Measurements from ENCODE around the gene DIAPH2. TPM values are rescaled to one million over a fixed set of nuclear protein-coding genes. Genes with fewer than 3 reads are reported as not detected.

The DIAPH2 gene
- total and polyA plus RNA-seq, 2 experiments from 2014 or later, result 16.2 to 56.6 TPM

DNA sequence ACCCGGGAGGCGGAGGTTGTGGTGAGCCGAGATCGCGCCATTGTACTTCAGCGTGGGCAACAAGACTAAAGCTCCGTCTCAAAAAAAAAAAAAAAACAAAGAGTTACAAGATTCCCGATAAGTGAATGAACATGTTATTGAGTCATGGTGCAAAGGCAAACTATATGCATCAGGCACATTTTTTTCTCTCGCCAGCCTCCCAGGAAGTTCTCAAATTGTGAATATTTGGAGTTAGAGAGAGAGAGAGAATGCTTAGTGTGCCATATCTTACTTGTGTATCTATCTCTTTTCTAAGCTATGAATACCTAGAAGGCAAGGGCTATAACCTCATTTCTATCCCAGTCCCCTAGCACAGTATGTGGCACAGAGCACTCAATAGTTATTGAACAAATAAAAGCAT, 599.9 kb downstream of the DIAPH2 start (continued):
- TF ChIP-seq, protein P1, sequence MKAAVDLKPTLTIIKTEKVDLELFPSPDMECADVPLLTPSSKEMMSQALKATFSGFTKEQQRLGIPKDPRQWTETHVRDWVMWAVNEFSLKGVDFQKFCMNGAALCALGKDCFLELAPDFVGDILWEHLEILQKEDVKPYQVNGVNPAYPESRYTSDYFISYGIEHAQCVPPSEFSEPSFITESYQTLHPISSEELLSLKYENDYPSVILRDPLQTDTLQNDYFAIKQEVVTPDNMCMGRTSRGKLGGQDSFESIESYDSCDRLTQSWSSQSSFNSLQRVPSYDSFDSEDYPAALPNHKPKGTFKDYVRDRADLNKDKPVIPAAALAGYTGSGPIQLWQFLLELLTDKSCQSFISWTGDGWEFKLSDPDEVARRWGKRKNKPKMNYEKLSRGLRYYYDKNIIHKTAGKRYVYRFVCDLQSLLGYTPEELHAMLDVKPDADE (IDR thresholded peaks at IDR 0.05), result no peak
- TF ChIP-seq ZNF331 (CRISPR knock-in tag; IDR thresholded peaks at IDR 0.05; ENCODE audit: low read depth), result no peak

DNA sequence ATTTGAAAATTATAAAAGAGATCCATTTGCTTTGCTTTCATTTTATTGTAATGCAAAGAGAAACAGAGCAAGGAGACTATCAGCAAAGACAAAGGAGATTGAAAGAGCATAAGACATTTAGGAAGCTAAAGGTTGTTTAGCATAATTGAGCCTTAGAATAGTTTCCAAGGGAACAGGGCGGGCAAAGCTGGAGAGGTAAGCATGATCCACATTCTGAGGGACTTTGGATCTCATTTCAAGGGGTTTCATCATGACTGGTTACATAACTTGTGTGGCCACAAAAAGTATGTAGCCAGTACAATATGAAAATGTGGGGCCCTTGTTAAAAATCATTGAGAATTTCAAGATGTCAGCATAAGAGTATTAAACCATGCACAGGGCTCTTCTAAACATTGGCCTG, 605.6 kb downstream of the DIAPH2 start:
- Mint-ChIP-seq H3K27ac (0 out of 2 replicates have a peak overlapping the region, but pooled peaks have one; percentile 40), H3K9me3 (no peaks in the 10 kb centered on the region), H3K36me3 (ENCODE audit: low read depth) (no peaks in the 10 kb centered on the region), H3K27me3 (ENCODE audit: insufficient read depth, low read depth, poor library complexity) (no peaks in the 10 kb centered on the region), H3K4me1 (peaks cover 9% of the 10 kb centered on the region), H3K4me3 (no peak overlapping the region)
- Histone ChIP-seq H4K20me1 (replicated peaks; ENCODE audit: insufficient read depth) (no peaks in the 10 kb centered on the region), H3K9me2 (ENCODE audit: insufficient read depth) (no peaks in the 10 kb centered on the region), H3K4me1 (ENCODE audit: insufficient read depth) (peaks cover 3% of the 10 kb centered on the region; the same call in 1 of the 2 replicates), H3K27ac (ENCODE audit: low read depth) (no peak overlapping the region), H3K4me2 (no peak overlapping the region), H3F3A (replicated peaks; ENCODE audit: low read depth) (no peaks in the 10 kb centered on the region), H2AFZ (no peak overlapping the region), H3K27me3 (ENCODE audit: insufficient read depth) (no peaks in the 10 kb centered on the region), H3K36me3 (ENCODE audit: insufficient read depth) (no peaks in the 10 kb centered on the region), H3K79me2 (replicated peaks; ENCODE audit: insufficient read depth) (no peaks in the 10 kb centered on the region), H3K4me3 (no peak overlapping the region)
- ATAC-seq (peak; percentile 56; the same call in 2 of the 3 replicates), DNase-seq (ENCODE audit: low spot score) (peak; percentile 56)
- TF ChIP-seq CREB1 (CRISPR knock-in tag; IDR thresholded peaks at IDR 0.05; ENCODE audit: low read depth) (no peak), JUNB (IDR thresholded peaks at IDR 0.05; ENCODE audit: unreplicated experiment) (no peak), ZNF331 (CRISPR knock-in tag; IDR thresholded peaks at IDR 0.05; ENCODE audit: low read depth) (no peak), STAT1 (IDR thresholded peaks at IDR 0.05; ENCODE audit: unreplicated experiment) (no peak), EZH2 (IDR thresholded peaks at IDR 0.05; ENCODE audit: low read depth, unreplicated experiment) (no peak), NANOG (IDR thresholded peaks at IDR 0.05; ENCODE audit: borderline replicate concordance) (peak; percentile 46; the same call in 1 of the 2 replicates)
- TF ChIP-seq, protein P2, sequence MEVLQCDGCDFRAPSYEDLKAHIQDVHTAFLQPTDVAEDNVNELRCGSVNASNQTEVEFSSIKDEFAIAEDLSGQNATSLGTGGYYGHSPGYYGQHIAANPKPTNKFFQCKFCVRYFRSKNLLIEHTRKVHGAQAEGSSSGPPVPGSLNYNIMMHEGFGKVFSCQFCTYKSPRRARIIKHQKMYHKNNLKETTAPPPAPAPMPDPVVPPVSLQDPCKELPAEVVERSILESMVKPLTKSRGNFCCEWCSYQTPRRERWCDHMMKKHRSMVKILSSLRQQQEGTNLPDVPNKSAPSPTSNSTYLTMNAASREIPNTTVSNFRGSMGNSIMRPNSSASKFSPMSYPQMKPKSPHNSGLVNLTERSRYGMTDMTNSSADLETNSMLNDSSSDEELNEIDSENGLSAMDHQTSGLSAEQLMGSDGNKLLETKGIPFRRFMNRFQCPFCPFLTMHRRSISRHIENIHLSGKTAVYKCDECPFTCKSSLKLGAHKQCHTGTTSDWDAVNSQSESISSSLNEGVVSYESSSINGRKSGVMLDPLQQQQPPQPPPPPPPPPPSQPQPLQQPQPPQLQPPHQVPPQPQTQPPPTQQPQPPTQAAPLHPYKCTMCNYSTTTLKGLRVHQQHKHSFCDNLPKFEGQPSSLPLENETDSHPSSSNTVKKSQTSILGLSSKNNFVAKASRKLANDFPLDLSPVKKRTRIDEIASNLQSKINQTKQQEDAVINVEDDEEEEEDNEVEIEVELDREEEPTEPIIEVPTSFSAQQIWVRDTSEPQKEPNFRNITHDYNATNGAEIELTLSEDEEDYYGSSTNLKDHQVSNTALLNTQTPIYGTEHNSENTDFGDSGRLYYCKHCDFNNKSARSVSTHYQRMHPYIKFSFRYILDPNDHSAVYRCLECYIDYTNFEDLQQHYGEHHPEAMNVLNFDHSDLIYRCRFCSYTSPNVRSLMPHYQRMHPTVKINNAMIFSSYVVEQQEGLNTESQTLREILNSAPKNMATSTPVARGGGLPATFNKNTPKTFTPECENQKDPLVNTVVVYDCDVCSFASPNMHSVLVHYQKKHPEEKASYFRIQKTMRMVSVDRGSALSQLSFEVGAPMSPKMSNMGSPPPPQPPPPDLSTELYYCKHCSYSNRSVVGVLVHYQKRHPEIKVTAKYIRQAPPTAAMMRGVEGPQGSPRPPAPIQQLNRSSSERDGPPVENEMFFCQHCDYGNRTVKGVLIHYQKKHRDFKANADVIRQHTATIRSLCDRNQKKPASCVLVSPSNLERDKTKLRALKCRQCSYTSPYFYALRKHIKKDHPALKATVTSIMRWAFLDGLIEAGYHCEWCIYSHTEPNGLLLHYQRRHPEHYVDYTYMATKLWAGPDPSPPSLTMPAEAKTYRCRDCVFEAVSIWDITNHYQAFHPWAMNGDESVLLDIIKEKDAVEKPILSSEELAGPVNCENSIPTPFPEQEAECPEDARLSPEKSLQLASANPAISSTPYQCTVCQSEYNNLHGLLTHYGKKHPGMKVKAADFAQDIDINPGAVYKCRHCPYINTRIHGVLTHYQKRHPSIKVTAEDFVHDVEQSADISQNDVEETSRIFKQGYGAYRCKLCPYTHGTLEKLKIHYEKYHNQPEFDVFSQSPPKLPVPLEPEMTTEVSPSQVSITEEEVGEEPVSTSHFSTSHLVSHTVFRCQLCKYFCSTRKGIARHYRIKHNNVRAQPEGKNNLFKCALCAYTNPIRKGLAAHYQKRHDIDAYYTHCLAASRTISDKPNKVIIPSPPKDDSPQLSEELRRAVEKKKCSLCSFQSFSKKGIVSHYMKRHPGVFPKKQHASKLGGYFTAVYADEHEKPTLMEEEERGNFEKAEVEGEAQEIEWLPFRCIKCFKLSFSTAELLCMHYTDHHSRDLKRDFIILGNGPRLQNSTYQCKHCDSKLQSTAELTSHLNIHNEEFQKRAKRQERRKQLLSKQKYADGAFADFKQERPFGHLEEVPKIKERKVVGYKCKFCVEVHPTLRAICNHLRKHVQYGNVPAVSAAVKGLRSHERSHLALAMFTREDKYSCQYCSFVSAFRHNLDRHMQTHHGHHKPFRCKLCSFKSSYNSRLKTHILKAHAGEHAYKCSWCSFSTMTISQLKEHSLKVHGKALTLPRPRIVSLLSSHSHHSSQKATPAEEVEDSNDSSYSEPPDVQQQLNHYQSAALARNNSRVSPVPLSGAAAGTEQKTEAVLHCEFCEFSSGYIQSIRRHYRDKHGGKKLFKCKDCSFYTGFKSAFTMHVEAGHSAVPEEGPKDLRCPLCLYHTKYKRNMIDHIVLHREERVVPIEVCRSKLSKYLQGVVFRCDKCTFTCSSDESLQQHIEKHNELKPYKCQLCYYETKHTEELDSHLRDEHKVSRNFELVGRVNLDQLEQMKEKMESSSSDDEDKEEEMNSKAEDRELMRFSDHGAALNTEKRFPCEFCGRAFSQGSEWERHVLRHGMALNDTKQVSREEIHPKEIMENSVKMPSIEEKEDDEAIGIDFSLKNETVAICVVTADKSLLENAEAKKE (CRISPR knock-in tag; IDR thresholded peaks at IDR 0.05), result no peak
- TF ChIP-seq, protein P1 (IDR thresholded peaks at IDR 0.05), result no peak
- TF ChIP-seq, protein P3, sequence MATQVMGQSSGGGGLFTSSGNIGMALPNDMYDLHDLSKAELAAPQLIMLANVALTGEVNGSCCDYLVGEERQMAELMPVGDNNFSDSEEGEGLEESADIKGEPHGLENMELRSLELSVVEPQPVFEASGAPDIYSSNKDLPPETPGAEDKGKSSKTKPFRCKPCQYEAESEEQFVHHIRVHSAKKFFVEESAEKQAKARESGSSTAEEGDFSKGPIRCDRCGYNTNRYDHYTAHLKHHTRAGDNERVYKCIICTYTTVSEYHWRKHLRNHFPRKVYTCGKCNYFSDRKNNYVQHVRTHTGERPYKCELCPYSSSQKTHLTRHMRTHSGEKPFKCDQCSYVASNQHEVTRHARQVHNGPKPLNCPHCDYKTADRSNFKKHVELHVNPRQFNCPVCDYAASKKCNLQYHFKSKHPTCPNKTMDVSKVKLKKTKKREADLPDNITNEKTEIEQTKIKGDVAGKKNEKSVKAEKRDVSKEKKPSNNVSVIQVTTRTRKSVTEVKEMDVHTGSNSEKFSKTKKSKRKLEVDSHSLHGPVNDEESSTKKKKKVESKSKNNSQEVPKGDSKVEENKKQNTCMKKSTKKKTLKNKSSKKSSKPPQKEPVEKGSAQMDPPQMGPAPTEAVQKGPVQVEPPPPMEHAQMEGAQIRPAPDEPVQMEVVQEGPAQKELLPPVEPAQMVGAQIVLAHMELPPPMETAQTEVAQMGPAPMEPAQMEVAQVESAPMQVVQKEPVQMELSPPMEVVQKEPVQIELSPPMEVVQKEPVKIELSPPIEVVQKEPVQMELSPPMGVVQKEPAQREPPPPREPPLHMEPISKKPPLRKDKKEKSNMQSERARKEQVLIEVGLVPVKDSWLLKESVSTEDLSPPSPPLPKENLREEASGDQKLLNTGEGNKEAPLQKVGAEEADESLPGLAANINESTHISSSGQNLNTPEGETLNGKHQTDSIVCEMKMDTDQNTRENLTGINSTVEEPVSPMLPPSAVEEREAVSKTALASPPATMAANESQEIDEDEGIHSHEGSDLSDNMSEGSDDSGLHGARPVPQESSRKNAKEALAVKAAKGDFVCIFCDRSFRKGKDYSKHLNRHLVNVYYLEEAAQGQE (IDR thresholded peaks at IDR 0.05; ENCODE audit: unreplicated experiment), result no peak

All from GM23338 (cell line).